Right lobe of liver (tissue), 4 donors: ENCODE results near the gene GNAZ.

Source experiments
- POLR2A ChIP-seq: fragments of 450-650 bp; IDR thresholded peaks from one replicate; pipeline ENCODE4 v1.6.1; 2017; ENCODE audit warnings: antibody characterized with exemption, mild to moderate bottlenecking
- TF ChIP-seq, protein P1 (sequence below), 4 donors: fragments of 200-600 bp in 3 of 4; fragments of 450-650 bp in 1 of 4; IDR thresholded peaks; one replicate each; pipeline versions ENCODE4 v1.5.1 to v1.8.0; 2016 to 2022; ENCODE audit warnings: antibody characterized with exemption in 4 of 4, mild to moderate bottlenecking in 2 of 4
- donor health status: DM: no; HTN: no; CAD: no.
- donor health status: DM: no; HTN: no; CAD: no.
- donor health status: DM: no; HTN: yes; CAD: no.

DNA sequence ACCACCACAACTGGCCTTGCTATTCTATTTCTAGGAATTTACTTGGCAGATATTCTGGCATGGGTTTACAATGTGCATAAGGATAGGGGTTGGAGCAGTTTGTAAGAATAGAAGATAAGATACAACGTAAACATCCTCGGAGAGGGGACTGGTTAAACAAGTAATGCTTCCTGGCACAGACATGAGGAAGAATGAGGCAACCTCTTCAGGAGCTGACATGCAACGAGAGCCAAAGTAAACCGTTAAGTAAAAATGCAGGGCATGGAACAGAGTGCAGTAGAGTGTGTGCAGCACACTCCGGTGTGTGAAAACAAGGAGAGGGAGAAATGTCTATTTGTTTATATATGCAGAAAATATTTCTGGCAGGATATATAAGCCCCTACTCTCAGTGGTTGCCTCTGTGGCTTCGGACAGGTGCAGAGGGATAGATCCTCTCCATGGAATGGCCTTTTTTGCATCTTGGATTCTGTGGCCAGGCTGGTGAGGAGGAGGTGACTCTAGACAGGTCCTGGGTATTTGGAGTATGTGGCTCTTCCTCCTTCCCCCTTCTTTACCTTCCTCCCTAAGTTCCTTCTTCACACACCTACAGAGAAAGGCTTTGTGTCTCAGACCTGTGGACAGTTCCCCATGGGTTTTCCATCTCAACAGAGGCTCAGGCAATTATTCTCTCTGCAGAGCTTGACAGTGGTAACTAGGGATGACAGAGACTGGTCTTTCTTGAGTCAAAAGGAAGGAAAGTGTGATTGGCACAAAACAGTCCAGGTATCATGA, 77.5 kb downstream of the GNAZ start:
- TF ChIP-seq, protein P1, sequence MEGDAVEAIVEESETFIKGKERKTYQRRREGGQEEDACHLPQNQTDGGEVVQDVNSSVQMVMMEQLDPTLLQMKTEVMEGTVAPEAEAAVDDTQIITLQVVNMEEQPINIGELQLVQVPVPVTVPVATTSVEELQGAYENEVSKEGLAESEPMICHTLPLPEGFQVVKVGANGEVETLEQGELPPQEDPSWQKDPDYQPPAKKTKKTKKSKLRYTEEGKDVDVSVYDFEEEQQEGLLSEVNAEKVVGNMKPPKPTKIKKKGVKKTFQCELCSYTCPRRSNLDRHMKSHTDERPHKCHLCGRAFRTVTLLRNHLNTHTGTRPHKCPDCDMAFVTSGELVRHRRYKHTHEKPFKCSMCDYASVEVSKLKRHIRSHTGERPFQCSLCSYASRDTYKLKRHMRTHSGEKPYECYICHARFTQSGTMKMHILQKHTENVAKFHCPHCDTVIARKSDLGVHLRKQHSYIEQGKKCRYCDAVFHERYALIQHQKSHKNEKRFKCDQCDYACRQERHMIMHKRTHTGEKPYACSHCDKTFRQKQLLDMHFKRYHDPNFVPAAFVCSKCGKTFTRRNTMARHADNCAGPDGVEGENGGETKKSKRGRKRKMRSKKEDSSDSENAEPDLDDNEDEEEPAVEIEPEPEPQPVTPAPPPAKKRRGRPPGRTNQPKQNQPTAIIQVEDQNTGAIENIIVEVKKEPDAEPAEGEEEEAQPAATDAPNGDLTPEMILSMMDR (IDR thresholded peaks at IDR 0.05): no peak
- no peak for TF ChIP-seq POLR2A
